ENCODE measurements around the gene TAB2. TPM values are rescaled to one million over a fixed set of nuclear protein-coding genes. Genes with fewer than 3 reads are reported as not detected.

Gene TAB2
- total RNA-seq, 6 experiments from 2014 or later: 37.8 to 50.6 (median 44.5) TPM

DNA sequence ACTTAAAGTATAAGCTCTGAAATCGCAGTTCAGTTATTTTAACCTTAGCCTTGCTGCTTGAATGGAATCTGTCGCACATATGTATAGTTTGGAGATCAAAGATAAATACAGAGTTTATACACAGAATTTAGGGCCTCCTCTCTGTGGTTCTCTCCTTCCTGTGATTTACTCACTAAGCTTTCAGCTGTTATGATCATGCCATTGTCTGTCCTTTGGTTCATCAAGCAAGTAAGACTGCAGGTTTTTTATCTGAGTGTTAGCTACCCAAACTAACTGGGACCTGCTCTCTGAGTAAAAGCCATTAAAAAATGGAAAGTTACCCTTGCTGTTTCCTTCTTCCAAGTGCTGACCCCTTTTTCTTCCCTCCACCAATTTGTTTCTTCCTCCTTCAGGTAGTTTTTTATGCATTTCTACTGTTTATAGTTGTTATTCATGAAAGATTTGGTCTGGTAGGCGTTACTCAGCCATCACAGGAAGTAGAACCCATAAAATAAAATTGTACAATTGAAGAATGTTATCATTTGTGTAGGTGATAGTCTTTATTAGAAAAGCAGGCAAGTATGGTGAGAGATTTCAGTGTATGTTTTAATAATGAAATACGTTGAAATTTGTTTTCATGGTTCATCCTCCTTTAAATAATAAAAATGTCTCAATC is 48.9 kb downstream of the TAB2 start:
- peaks cover 2% of the 10 kb centered on the region; the same call in 1 of the 2 replicates for H3K27me3 Mint-ChIP-seq (ENCODE audit: insufficient read depth)
- no peak overlapping the region for H3K27ac Mint-ChIP-seq
- no peak overlapping the region for H3K4me3 Mint-ChIP-seq
- DNase-seq: no peak
- H3K4me1 Mint-ChIP-seq (ENCODE audit: low read depth): peaks cover 35% of the 10 kb centered on the region
- peaks cover 15% of the 10 kb centered on the region for H3K36me3 Mint-ChIP-seq (ENCODE audit: low read depth)
- TF ChIP-seq, protein P1, sequence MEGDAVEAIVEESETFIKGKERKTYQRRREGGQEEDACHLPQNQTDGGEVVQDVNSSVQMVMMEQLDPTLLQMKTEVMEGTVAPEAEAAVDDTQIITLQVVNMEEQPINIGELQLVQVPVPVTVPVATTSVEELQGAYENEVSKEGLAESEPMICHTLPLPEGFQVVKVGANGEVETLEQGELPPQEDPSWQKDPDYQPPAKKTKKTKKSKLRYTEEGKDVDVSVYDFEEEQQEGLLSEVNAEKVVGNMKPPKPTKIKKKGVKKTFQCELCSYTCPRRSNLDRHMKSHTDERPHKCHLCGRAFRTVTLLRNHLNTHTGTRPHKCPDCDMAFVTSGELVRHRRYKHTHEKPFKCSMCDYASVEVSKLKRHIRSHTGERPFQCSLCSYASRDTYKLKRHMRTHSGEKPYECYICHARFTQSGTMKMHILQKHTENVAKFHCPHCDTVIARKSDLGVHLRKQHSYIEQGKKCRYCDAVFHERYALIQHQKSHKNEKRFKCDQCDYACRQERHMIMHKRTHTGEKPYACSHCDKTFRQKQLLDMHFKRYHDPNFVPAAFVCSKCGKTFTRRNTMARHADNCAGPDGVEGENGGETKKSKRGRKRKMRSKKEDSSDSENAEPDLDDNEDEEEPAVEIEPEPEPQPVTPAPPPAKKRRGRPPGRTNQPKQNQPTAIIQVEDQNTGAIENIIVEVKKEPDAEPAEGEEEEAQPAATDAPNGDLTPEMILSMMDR (IDR thresholded peaks at IDR 0.05): no peak
- no peaks in the 10 kb centered on the region for H3K9me3 Mint-ChIP-seq

DNA sequence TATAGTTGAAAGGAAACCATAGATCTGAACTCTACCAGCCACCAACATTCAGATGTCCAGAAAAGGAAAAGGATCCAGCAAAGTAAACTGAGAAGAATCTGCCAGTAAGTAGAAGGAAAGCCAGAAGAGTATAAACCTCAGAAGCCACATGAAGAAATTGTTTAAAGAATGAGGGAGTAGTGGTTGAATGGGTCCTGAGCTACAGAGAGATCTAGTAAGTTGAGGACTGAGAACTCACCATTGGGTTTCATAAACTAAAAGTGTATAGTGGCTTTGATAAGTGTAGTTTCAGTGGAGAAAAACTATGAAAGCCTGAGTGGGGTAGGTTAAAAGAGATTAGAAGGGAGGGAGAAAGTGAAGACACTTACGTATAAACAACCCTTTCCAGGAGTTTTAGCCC is 50.6 kb downstream of the TAB2 start:
- H3K27me3 Mint-ChIP-seq (ENCODE audit: insufficient read depth): peaks cover 2% of the 10 kb centered on the region; the same call in 1 of the 2 replicates

DNA sequence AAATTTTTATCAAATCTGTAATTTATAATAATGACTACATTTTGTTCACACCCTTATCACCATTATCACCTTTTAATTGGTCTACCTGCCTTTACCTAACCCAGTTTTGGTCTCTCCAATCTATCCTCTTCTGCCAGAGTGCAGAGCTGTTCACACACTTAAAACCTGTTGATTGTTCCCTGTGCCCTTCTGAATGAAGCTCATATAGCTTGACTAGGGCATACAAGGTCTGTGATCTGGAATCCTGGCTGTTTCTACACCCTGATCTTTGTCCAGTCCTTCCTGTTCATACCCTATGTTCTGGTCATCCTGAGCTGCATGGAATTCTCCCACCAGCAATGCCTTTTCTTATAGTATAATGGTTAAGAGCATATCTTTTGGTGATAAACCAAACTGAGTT is 53.6 kb downstream of the TAB2 start:
- TF ChIP-seq, protein P1 (IDR thresholded peaks at IDR 0.05): no peak
- Mint-ChIP-seq H3K9me3 (no peaks in the 10 kb centered on the region), H3K27me3 (ENCODE audit: insufficient read depth) (no peaks in the 10 kb centered on the region), H3K27ac (no peak overlapping the region; the same call in 1 of the 2 replicates), H3K4me3 (no peak overlapping the region), H3K36me3 (ENCODE audit: low read depth) (peaks cover 12% of the 10 kb centered on the region), H3K4me1 (ENCODE audit: low read depth) (peaks cover 17% of the 10 kb centered on the region)
- DNase-seq: no peak

More for the DNA sequence above, 50.6 kb downstream of the TAB2 start:
- Mint-ChIP-seq H3K4me3 (no peak overlapping the region), H3K4me1 (ENCODE audit: low read depth) (peaks cover 22% of the 10 kb centered on the region), H3K27ac (no peak overlapping the region), H3K36me3 (ENCODE audit: low read depth) (peaks cover 7% of the 10 kb centered on the region), H3K9me3 (no peaks in the 10 kb centered on the region)
- TF ChIP-seq, protein P1 (IDR thresholded peaks at IDR 0.05): no peak
- DNase-seq: no peak

DNA sequence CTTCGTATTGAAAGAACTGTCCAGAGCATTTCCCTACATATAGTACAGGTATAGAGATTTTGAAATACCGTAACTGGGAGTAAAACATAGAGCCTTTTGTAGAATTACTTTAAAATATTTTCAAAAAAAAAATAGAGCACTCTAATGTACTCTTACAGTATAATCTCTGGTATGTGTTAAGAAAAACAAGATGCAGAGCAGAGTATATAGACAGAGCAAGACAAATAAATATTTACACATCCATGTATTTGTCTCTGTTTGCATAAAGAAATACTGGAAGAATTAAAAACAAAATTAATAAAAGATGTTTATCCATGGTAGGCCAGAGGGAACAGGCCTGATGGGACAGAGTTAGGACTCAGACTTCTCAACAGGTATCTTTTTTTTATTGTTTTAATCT is 54.5 kb downstream of the TAB2 start:
- Mint-ChIP-seq H3K27me3 (ENCODE audit: insufficient read depth) (no peaks in the 10 kb centered on the region), H3K4me3 (no peak overlapping the region), H3K9me3 (no peaks in the 10 kb centered on the region), H3K36me3 (ENCODE audit: low read depth) (peaks cover 18% of the 10 kb centered on the region), H3K4me1 (ENCODE audit: low read depth) (peaks cover 24% of the 10 kb centered on the region), H3K27ac (no peak overlapping the region)
- TF ChIP-seq, protein P1 (IDR thresholded peaks at IDR 0.05): no peak
- DNase-seq: no peak

DNA sequence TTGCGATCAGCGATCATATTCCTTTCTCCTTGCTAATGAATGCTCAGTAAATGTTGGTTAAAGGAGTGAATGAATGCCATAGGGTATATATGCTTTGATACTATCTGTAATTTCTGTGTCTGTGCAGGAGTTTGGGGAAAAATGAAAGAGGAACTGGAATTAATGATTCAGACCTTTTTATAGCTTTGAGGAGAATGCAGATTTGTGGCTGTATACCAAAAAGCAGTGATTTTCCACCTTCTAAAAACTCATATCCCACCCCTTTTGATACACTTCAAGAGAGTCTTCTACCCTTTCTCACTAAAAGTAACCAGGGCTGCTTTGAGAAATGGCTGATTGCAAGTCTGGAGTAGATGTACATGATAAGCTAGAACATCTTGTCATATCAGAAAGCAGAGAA is 56.0 kb downstream of the TAB2 start:
- H3K27ac Mint-ChIP-seq: no peak overlapping the region
- H3K9me3 Mint-ChIP-seq: no peaks in the 10 kb centered on the region
- TF ChIP-seq, protein P1 (IDR thresholded peaks at IDR 0.05): no peak
- H3K4me3 Mint-ChIP-seq: no peak overlapping the region
- no peaks in the 10 kb centered on the region for H3K27me3 Mint-ChIP-seq (ENCODE audit: insufficient read depth)
- DNase-seq: no peak
- H3K36me3 Mint-ChIP-seq (ENCODE audit: low read depth): peaks cover 26% of the 10 kb centered on the region
- H3K4me1 Mint-ChIP-seq (ENCODE audit: low read depth): peaks cover 24% of the 10 kb centered on the region
